Breast epithelium (tissue), 4 donors: Measurements from ENCODE around the gene HDLBP. TPM values are rescaled to one million over a fixed set of nuclear protein-coding genes. Genes with fewer than 3 reads are reported as not detected.

Source experiments
- DNase-seq, 2 donors: peaks; one replicate each; pipeline ENCODE4 v3.0.0-alpha.2; 2019; ENCODE audit warnings: low spot score in 2 of 2
- H3K27ac ChIP-seq, 2 donors: fragments of 200-600 bp; sonication (generic) in 1 of 2; one replicate each; pipeline ENCODE4 v1.5.1; 2016 to 2019; ENCODE audit warnings: mild to moderate bottlenecking in 1 of 2
- H3K27me3 ChIP-seq, 2 donors: fragments of 200-600 bp; sonication (generic) in 1 of 2; one replicate each; pipeline versions ENCODE4 v1.5.1 to v1.6.0; 2017 to 2019; ENCODE audit warnings: control low read depth in 1 of 2, mild to moderate bottlenecking in 1 of 2
- H3K36me3 ChIP-seq: fragments of 200-600 bp; one replicate; pipeline ENCODE4 v1.5.1; 2019
- H3K4me1 ChIP-seq, 2 donors: fragments of 200-600 bp; sonication (generic); one replicate each; pipeline ENCODE4 v1.5.1; 2016 to 2019; ENCODE audit warnings: control low read depth in 1 of 2
- H3K4me3 ChIP-seq, 3 donors: fragments of 200-600 bp; sonication (generic); 1 replicate in 2 of 3; 2 replicates in 1 of 3; pipeline ENCODE4 v1.5.1; 2016 to 2019; ENCODE audit warnings: mild to moderate bottlenecking in 3 of 3, moderate library complexity in 2 of 3
- H3K9me3 ChIP-seq, 2 donors: fragments of 200-600 bp; sonication (generic) in 1 of 2; one replicate each; pipeline ENCODE4 v1.5.1; 2016 to 2019; ENCODE audit warnings: control low read depth in 1 of 2
- CTCF ChIP-seq, 3 donors: fragments of 450-650 bp; IDR thresholded peaks; one replicate each; pipeline ENCODE4 v1.5.1; 2016 to 2017; ENCODE audit warnings: antibody characterized with exemption in 3 of 3, mild to moderate bottlenecking in 3 of 3, moderate library complexity in 3 of 3
- POLR2A ChIP-seq: fragments of 450-650 bp; IDR thresholded peaks from one replicate; pipeline ENCODE4 v1.6.1; 2016; ENCODE audit warnings: antibody characterized with exemption, mild to moderate bottlenecking, moderate library complexity
- POLR2AphosphoS5 ChIP-seq, 3 donors: sonication (generic); formaldehyde crosslinking; IDR thresholded peaks; one replicate each; pipeline ENCODE4 v1.6.1; 2017; ENCODE audit warnings: antibody characterized with exemption in 3 of 3
- intact Hi-C: fragments of 100-400 bp; cut with DNase I; formaldehyde crosslinking; loops from one replicate; pipeline ENCODE4 v1.15.1; 2023; ENCODE audit warnings: low total_unique reads
- total RNA-seq, 3 donors: library from RNA; depleted of rRNA; stranded (reverse); fragments of >200 nt; gene quantifications; one replicate each; pipeline ENCODE4 v1.1.0, GENCODE V29; 2016

Gene HDLBP
- total RNA-seq, 3 donors from 2014 or later, result 339 to 515 (median 383) TPM

- Histone ChIP-seq H3K36me3 (no peaks in the 10 kb centered on the region), H3K9me3 (no peaks in the 10 kb centered on the region), H3K4me3 (peak overlapping the region in 2 of 3 donors; percentile 96 to 99), H3K4me1 (peaks cover 9 to 29% of the 10 kb centered on the region in 2 donors), H3K27me3 (no peaks in the 10 kb centered on the region), H3K27ac (peak overlapping the region; percentile 54 to 92)
- intact Hi-C loops, result no loop called here
- no peak for TF ChIP-seq POLR2A
- no peak for TF ChIP-seq CTCF (IDR thresholded peaks at IDR 0.05)
- TF ChIP-seq POLR2AphosphoS5 (IDR thresholded peaks at IDR 0.05), result no peak
- DNase-seq, result no peak
Measured at GRCh38 chr2:241270531-241270930, 44.9 kb downstream of the HDLBP start.

GRCh38 chr2:241269707-241270520 lies 45.6 kb downstream of the HDLBP start:
- no peak for TF ChIP-seq POLR2AphosphoS5 (IDR thresholded peaks at IDR 0.05)
- no peak for TF ChIP-seq CTCF (IDR thresholded peaks at IDR 0.05)
- no peak for TF ChIP-seq POLR2A
- Histone ChIP-seq H3K4me3 (peak overlapping the region in 1 of 3 donors; percentile 96), H3K4me1 (peaks cover 9 to 29% of the 10 kb centered on the region in 2 donors), H3K9me3 (no peaks in the 10 kb centered on the region), H3K27me3 (no peaks in the 10 kb centered on the region), H3K36me3 (no peaks in the 10 kb centered on the region), H3K27ac (peak overlapping the region; percentile 54 to 92)
- DNase-seq, result no peak
- intact Hi-C loops, result no loop called here

- no peak for TF ChIP-seq POLR2A
- no peak for TF ChIP-seq CTCF (IDR thresholded peaks at IDR 0.05)
- no peak for TF ChIP-seq POLR2AphosphoS5 (IDR thresholded peaks at IDR 0.05)
- Histone ChIP-seq H3K36me3 (no peaks in the 10 kb centered on the region), H3K4me3 (no peak overlapping the region), H3K4me1 (peaks cover 9 to 29% of the 10 kb centered on the region in 2 donors), H3K27me3 (no peaks in the 10 kb centered on the region), H3K9me3 (no peaks in the 10 kb centered on the region), H3K27ac (no peak overlapping the region)
- intact Hi-C loops, result no loop called here
- no peak for DNase-seq
Measured at GRCh38 chr2:241268716-241269445, 46.6 kb downstream of the HDLBP start.

- no peak overlapping the region for H3K4me3 ChIP-seq
- H3K4me1 ChIP-seq, result peaks cover 9 to 25% of the 10 kb centered on the region in 2 donors
- no peaks in the 10 kb centered on the region for H3K36me3 ChIP-seq
- H3K27ac ChIP-seq, result no peak overlapping the region
- intact Hi-C loops, result no loop called here
- H3K9me3 ChIP-seq, result no peaks in the 10 kb centered on the region
- no peak for TF ChIP-seq CTCF (IDR thresholded peaks at IDR 0.05)
- TF ChIP-seq POLR2AphosphoS5 (IDR thresholded peaks at IDR 0.05), result no peak
- no peak for TF ChIP-seq POLR2A
- no peak for DNase-seq
- H3K27me3 ChIP-seq, result no peaks in the 10 kb centered on the region
Measured at GRCh38 chr2:241268306-241268705, 47.2 kb downstream of the HDLBP start.
